ENCODE measurements around the gene SCAF11. TPM values are rescaled to one million over a fixed set of nuclear protein-coding genes. Genes with fewer than 3 reads are reported as not detected.

SCAF11 gene
- total and polyA plus RNA-seq, 8 donors: 17.4 to 246 (median 97.6) TPM

DNA sequence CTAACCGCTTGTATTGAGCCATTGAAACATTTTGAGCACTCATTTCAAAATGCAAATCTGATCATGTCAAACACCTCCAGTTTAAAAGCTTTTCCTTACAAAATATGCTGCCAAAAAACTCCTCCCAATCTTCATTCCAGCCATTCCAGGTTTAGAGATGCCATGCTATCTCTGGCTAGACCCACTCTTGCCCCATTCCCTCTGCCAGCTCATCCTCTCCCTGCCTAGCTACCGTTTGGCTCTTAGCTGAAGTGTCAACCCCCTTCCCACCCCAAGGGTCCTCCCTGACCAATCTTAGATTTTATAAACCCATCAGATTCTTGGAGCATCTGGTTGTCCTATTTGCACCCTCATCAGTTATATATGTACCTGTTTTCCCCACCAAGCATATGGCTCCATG is 75.0 kb downstream of the SCAF11 start:
- 77 to 98% (median 88%) methylated on average over 2 of the region's 2 CpGs for WGBS, 5 donors
- no peak overlapping the region for H3K4me3 ChIP-seq
- H3K4me1 ChIP-seq: peaks cover 0 to 10% (median 0%) of the 10 kb centered on the region in 4 donors
- intact Hi-C loops (cut with DNase I; ENCODE audit: low total_unique reads): no loop called here
- peaks cover 8 to 30% (median 23%) of the 10 kb centered on the region in 4 donors for H3K36me3 ChIP-seq
- H3K27me3 ChIP-seq: no peaks in the 10 kb centered on the region
- no peak for DNase-seq
- TF ChIP-seq POLR2AphosphoS5 (IDR thresholded peaks at IDR 0.05) (no peak), POLR2A (IDR thresholded peaks at IDR 0.05) (no peak), EP300 (IDR thresholded peaks at IDR 0.05) (no peak)
- TF ChIP-seq, protein P1, sequence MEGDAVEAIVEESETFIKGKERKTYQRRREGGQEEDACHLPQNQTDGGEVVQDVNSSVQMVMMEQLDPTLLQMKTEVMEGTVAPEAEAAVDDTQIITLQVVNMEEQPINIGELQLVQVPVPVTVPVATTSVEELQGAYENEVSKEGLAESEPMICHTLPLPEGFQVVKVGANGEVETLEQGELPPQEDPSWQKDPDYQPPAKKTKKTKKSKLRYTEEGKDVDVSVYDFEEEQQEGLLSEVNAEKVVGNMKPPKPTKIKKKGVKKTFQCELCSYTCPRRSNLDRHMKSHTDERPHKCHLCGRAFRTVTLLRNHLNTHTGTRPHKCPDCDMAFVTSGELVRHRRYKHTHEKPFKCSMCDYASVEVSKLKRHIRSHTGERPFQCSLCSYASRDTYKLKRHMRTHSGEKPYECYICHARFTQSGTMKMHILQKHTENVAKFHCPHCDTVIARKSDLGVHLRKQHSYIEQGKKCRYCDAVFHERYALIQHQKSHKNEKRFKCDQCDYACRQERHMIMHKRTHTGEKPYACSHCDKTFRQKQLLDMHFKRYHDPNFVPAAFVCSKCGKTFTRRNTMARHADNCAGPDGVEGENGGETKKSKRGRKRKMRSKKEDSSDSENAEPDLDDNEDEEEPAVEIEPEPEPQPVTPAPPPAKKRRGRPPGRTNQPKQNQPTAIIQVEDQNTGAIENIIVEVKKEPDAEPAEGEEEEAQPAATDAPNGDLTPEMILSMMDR (IDR thresholded peaks at IDR 0.05): no peak
- H3K27ac ChIP-seq: no peak overlapping the region
- no peaks in the 10 kb centered on the region for H3K9me3 ChIP-seq

DNA sequence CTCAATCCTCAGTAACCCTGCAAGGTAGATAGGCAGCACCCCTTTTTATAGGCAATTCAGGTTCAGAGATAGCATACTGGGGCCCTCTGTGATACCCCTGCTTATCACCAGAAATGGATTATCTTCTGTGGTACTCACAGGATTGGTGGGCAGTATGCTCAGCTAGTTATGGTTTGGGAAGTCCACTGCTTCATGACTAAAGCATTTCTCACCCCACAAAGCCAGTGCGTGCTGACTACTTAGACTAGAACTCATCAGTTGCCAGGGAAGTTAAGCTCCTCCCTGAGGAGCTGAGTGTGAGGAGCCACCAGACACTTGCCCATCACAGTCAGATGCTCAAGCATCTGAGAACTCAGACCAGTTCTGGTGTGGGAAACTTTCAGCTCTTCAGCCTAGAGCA is 76.3 kb downstream of the SCAF11 start:
- Histone ChIP-seq H3K36me3 (peaks cover 8 to 23% (median 17%) of the 10 kb centered on the region in 4 donors), H3K9me3 (no peaks in the 10 kb centered on the region), H3K27me3 (no peaks in the 10 kb centered on the region), H3K4me3 (no peak overlapping the region), H3K27ac (no peak overlapping the region), H3K4me1 (peaks cover 0 to 20% (median 9%) of the 10 kb centered on the region in 4 donors)
- intact Hi-C loops (cut with DNase I; ENCODE audit: low total_unique reads): no loop called here
- 45 to 78% (median 49%) methylated on average over 1 of the region's 1 CpG for WGBS, 5 donors
- no peak for DNase-seq
- TF ChIP-seq, protein P1 (IDR thresholded peaks at IDR 0.05): no peak
- TF ChIP-seq POLR2A (IDR thresholded peaks at IDR 0.05) (no peak), POLR2AphosphoS5 (IDR thresholded peaks at IDR 0.05) (no peak), EP300 (IDR thresholded peaks at IDR 0.05) (no peak)

GRCh38 chr12:45913631-45914030 is 76.7 kb downstream of the SCAF11 start:
- intact Hi-C loops (cut with DNase I; ENCODE audit: low total_unique reads): no loop called here
- Histone ChIP-seq H3K4me3 (no peak overlapping the region), H3K36me3 (peaks cover 8 to 18% (median 14%) of the 10 kb centered on the region in 4 donors), H3K4me1 (peaks cover 0 to 23% (median 12%) of the 10 kb centered on the region in 4 donors), H3K27me3 (no peaks in the 10 kb centered on the region), H3K9me3 (no peaks in the 10 kb centered on the region), H3K27ac (no peak overlapping the region)
- 55 to 66% (median 62%) methylated on average over 2 of the region's 2 CpGs for WGBS, 5 donors
- no peak for DNase-seq
- TF ChIP-seq POLR2A (IDR thresholded peaks at IDR 0.05) (no peak), POLR2AphosphoS5 (IDR thresholded peaks at IDR 0.05) (no peak), EP300 (IDR thresholded peaks at IDR 0.05) (no peak)
- TF ChIP-seq, protein P1 (IDR thresholded peaks at IDR 0.05): no peak

DNA sequence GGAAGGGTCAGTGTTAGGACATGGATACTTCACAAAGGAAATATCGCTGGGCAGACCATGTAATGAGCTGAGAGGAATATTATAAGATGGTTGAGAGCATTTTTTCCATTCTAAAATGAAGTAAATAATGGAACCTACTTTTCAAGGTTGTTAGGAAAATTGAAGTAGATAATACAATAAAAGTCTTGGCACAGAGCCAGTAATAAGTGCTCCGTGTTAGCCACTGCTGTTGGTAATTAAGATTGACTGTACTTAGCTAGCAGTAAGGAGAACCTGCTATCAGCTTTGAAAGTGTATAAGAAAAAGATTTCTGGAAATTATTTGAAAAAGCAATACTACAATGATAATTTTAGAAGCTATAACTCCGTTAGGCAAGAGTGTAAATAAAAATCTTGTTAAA is 77.6 kb downstream of the SCAF11 start:
- DNase-seq: peak in 1 of 2 donors; percentile 13
- WGBS, 5 donors: 39 to 43% (median 40%) methylated on average over 3 of the region's 3 CpGs
- TF ChIP-seq, protein P1 (IDR thresholded peaks at IDR 0.05): no peak
- no peak for TF ChIP-seq EP300 (IDR thresholded peaks at IDR 0.05)
- no peak for TF ChIP-seq POLR2A (IDR thresholded peaks at IDR 0.05)
- no peak for TF ChIP-seq POLR2AphosphoS5 (IDR thresholded peaks at IDR 0.05)

More for the DNA sequence above, 77.6 kb downstream of the SCAF11 start:
- intact Hi-C loops (cut with DNase I; ENCODE audit: low total_unique reads): no loop called here
- Histone ChIP-seq H3K36me3 (peaks cover 3 to 14% (median 8%) of the 10 kb centered on the region in 4 donors), H3K27me3 (no peaks in the 10 kb centered on the region), H3K4me1 (peaks cover 0 to 23% (median 15%) of the 10 kb centered on the region in 4 donors), H3K27ac (no peak overlapping the region), H3K9me3 (no peaks in the 10 kb centered on the region), H3K4me3 (no peak overlapping the region)
